MM.1S (cell line): Measurements from ENCODE around the gene WDR17.
A peak's percentile ranks its signal among the peaks of the same experiment; 100 is the strongest.

Source experiments
- DNase-seq: peaks from one replicate; pipeline ENCODE4 v3.0.0-alpha.2; 2015
- H2AFZ ChIP-seq: fragments of 300-600 bp; sonication (generic); 2 replicates; pipeline ENCODE4 v1.6.0; 2016; ENCODE audit warnings: antibody characterized with exemption, low read length
- H3F3A ChIP-seq: fragments of 300-600 bp; sonication (generic); 2 replicates; pipeline ENCODE4 v1.6.1; 2016; ENCODE audit warnings: mild to moderate bottlenecking, antibody characterized with exemption, low read length, moderate library complexity, mixed read lengths; ENCODE audit not compliant: insufficient read depth
- H3K27ac ChIP-seq: fragments of 300-600 bp; sonication (generic); 2 replicates; pipeline ENCODE4 v1.5.1; 2016; ENCODE audit warnings: mild to moderate bottlenecking, low read length
- H3K27me3 ChIP-seq: fragments of 300-600 bp; sonication (generic); replicated peaks from 2 replicates; pipeline ENCODE4 v1.6.0; 2016; ENCODE audit warnings: low read length; ENCODE audit not compliant: insufficient read depth
- H3K36me3 ChIP-seq: fragments of 300-600 bp; sonication (generic); replicated peaks from 2 replicates; pipeline ENCODE4 v1.6.1; 2016; ENCODE audit warnings: mild to moderate bottlenecking, low read length, mixed read lengths; ENCODE audit not compliant: insufficient read depth
- H3K4me1 ChIP-seq: fragments of 300-600 bp; sonication (generic); 2 replicates; pipeline ENCODE4 v1.6.1; 2016; ENCODE audit warnings: low read length, mixed read lengths
- H3K4me2 ChIP-seq: fragments of 300-600 bp; sonication (generic); 2 replicates; pipeline ENCODE4 v1.6.0; 2016; ENCODE audit warnings: low read depth, low read length
- H3K4me3 ChIP-seq: fragments of 300-600 bp; sonication (generic); 2 replicates; pipeline ENCODE4 v1.5.1; 2016; ENCODE audit warnings: low read length, mixed read lengths
- H3K79me2 ChIP-seq: fragments of 300-600 bp; sonication (generic); 2 replicates; pipeline ENCODE4 v1.6.1; 2016; ENCODE audit warnings: mixed run types, low read length, mixed read lengths
- H3K9ac ChIP-seq: fragments of 300-600 bp; sonication (generic); 2 replicates; pipeline ENCODE4 v1.6.1; 2016; ENCODE audit warnings: low read length, mixed read lengths
- H3K9me2 ChIP-seq: fragments of 300-600 bp; sonication (generic); replicated peaks from 2 replicates; pipeline ENCODE4 v1.6.1; 2016; ENCODE audit warnings: mild to moderate bottlenecking, low read length, mixed read lengths; ENCODE audit not compliant: insufficient read depth
- H3K9me3 ChIP-seq: fragments of 300-600 bp; sonication (generic); replicated peaks from 2 replicates; pipeline ENCODE4 v1.6.1; 2016; ENCODE audit warnings: mild to moderate bottlenecking, low read length, mixed read lengths; ENCODE audit not compliant: insufficient read depth
- H4K20me1 ChIP-seq: fragments of 300-600 bp; sonication (generic); 2 replicates; pipeline ENCODE4 v1.6.1; 2016; ENCODE audit warnings: mild to moderate bottlenecking, low read length, moderate library complexity, mixed read lengths; ENCODE audit not compliant: insufficient read depth
- CTCF ChIP-seq: fragments of 300-600 bp; sonication (generic); IDR thresholded peaks from 2 replicates; pipeline ENCODE4 v1.5.1; 2016; ENCODE audit warnings: antibody characterized with exemption, low read length, mixed read lengths
- EZH2 ChIP-seq: fragments of 300-600 bp; sonication (generic); optimal IDR thresholded peaks from 2 replicates; pipeline ENCODE3; 2017; ENCODE audit warnings: low read depth, mild to moderate bottlenecking, antibody characterized with exemption, low read length, mixed read lengths
- EZH2phosphoT487 ChIP-seq: fragments of 300-600 bp; sonication (generic); IDR thresholded peaks from 2 replicates; pipeline ENCODE4 v1.6.1; 2018; ENCODE audit warnings: antibody characterized with exemption, low read length

The WDR17 gene

GRCh38 chr4:176123710-176124407 lies 58.2 kb downstream of the WDR17 start:
- TF ChIP-seq CTCF: peak; percentile 81
- no peak for TF ChIP-seq EZH2
- peak overlapping the region; percentile 21 for H3K4me3 ChIP-seq
- H2AFZ ChIP-seq: peak overlapping the region; percentile 23; the same call in 1 of the 2 replicates
- H3F3A ChIP-seq: no peaks in the 10 kb centered on the region; the same call in 1 of the 2 replicates
- peak overlapping the region; percentile 42 for H3K4me2 ChIP-seq
- peak; percentile 84 for DNase-seq
- H3K27me3 ChIP-seq: no peaks in the 10 kb centered on the region
- H3K79me2 ChIP-seq: no peaks in the 10 kb centered on the region
- no peaks in the 10 kb centered on the region for H3K9me2 ChIP-seq
- H4K20me1 ChIP-seq: no peaks in the 10 kb centered on the region
- H3K36me3 ChIP-seq: no peaks in the 10 kb centered on the region
- no peaks in the 10 kb centered on the region for H3K9me3 ChIP-seq
- peak overlapping the region; percentile 52; the same call in 1 of the 2 replicates for H3K27ac ChIP-seq
- peaks cover 19% of the 10 kb centered on the region for H3K4me1 ChIP-seq
- no peak overlapping the region for H3K9ac ChIP-seq

- no peak for DNase-seq
- no peaks in the 10 kb centered on the region for H3K36me3 ChIP-seq
- H3K27me3 ChIP-seq: no peaks in the 10 kb centered on the region
- no peak overlapping the region for H2AFZ ChIP-seq
- H4K20me1 ChIP-seq: no peaks in the 10 kb centered on the region
- peaks cover 19% of the 10 kb centered on the region for H3K4me1 ChIP-seq
- H3K4me2 ChIP-seq: no peak overlapping the region
- no peak overlapping the region for H3K9ac ChIP-seq
- no peak overlapping the region for H3K4me3 ChIP-seq
- no peaks in the 10 kb centered on the region; the same call in 1 of the 2 replicates for H3F3A ChIP-seq
- H3K9me2 ChIP-seq: no peaks in the 10 kb centered on the region
- no peaks in the 10 kb centered on the region for H3K79me2 ChIP-seq
- no peak for TF ChIP-seq EZH2
- no peak for TF ChIP-seq CTCF
- no peaks in the 10 kb centered on the region for H3K9me3 ChIP-seq
- H3K27ac ChIP-seq: no peak overlapping the region
These were observed 59.4 kb downstream of the WDR17 start for GRCh38 chr4:176125063-176125462.

GRCh38 chr4:176134670-176135069 lies 69.0 kb downstream of the WDR17 start:
- peak overlapping the region; percentile 24; the same call in 1 of the 2 replicates for H3K4me2 ChIP-seq

More at GRCh38 chr4:176134670-176135069, 69.0 kb downstream of the WDR17 start:
- Histone ChIP-seq H3F3A (no peaks in the 10 kb centered on the region), H3K9me3 (no peaks in the 10 kb centered on the region), H3K4me3 (no peak overlapping the region), H3K9me2 (no peaks in the 10 kb centered on the region), H3K4me1 (peaks cover 12% of the 10 kb centered on the region), H2AFZ (no peak overlapping the region), H3K27ac (no peak overlapping the region), H3K36me3 (no peaks in the 10 kb centered on the region), H3K9ac (no peak overlapping the region), H3K27me3 (no peaks in the 10 kb centered on the region), H3K79me2 (no peaks in the 10 kb centered on the region), H4K20me1 (no peaks in the 10 kb centered on the region)
- peak; percentile 34 for DNase-seq
- TF ChIP-seq CTCF (no peak), EZH2 (no peak), EZH2phosphoT487 (no peak)
